22Rv1 (cell line): Measurements from ENCODE around the gene RMI2.

Experiments used
- ZFX ChIP-seq: fragments of 450-650 bp; IDR thresholded peaks from 2 replicates; pipeline ENCODE4 v1.6.1; 2017; ENCODE audit warnings: antibody characterized with exemption, borderline replicate concordance
- TF ChIP-seq, protein P1 (sequence below): fragments of 450-650 bp; IDR thresholded peaks from 2 replicates; pipeline ENCODE4 v1.5.1; 2017; ENCODE audit warnings: mild to moderate bottlenecking

GRCh38 chr16:11314309-11314894 lies 30.9 kb upstream of the RMI2 start:
- TF ChIP-seq, protein P1, sequence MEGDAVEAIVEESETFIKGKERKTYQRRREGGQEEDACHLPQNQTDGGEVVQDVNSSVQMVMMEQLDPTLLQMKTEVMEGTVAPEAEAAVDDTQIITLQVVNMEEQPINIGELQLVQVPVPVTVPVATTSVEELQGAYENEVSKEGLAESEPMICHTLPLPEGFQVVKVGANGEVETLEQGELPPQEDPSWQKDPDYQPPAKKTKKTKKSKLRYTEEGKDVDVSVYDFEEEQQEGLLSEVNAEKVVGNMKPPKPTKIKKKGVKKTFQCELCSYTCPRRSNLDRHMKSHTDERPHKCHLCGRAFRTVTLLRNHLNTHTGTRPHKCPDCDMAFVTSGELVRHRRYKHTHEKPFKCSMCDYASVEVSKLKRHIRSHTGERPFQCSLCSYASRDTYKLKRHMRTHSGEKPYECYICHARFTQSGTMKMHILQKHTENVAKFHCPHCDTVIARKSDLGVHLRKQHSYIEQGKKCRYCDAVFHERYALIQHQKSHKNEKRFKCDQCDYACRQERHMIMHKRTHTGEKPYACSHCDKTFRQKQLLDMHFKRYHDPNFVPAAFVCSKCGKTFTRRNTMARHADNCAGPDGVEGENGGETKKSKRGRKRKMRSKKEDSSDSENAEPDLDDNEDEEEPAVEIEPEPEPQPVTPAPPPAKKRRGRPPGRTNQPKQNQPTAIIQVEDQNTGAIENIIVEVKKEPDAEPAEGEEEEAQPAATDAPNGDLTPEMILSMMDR = no peak
- TF ChIP-seq ZFX = no peak
